Ovary (tissue), 3 donors: Measurements from ENCODE around the gene LRP1.

ENCODE experiments used
- CTCF ChIP-seq, 3 donors: fragments of 450-650 bp in 2 of 3; fragments of 200-600 bp in 1 of 3; IDR thresholded peaks; one replicate each; pipeline versions ENCODE4 v1.5.1 to v1.8.0; 2016 to 2022; ENCODE audit warnings: antibody characterized with exemption in 3 of 3, mild to moderate bottlenecking in 1 of 3
- EP300 ChIP-seq: sonication (generic); formaldehyde crosslinking; IDR thresholded peaks from one replicate; pipeline ENCODE4 v1.6.1; 2017; ENCODE audit warnings: antibody characterized with exemption
- POLR2A ChIP-seq: fragments of 450-650 bp; IDR thresholded peaks from one replicate; pipeline ENCODE4 v1.6.1; 2017; ENCODE audit warnings: antibody characterized with exemption, mild to moderate bottlenecking, moderate library complexity
- donor health status: DM: no; HTN: no; CAD: no.

GRCh38 chr12:57094208-57095160, 33.8 kb upstream of the LRP1 start:
- TF ChIP-seq CTCF (IDR thresholded peaks at IDR 0.05) (no peak), EP300 (no peak), POLR2A (no peak)
